Measurements from ENCODE around the gene ALDH1L1. TPM values are rescaled to one million over a fixed set of nuclear protein-coding genes. Genes with fewer than 3 reads are reported as not detected.

Gene ALDH1L1
- total and polyA plus RNA-seq, 8 donors = 1.4 to 17.4 (median 5.2) TPM

DNA sequence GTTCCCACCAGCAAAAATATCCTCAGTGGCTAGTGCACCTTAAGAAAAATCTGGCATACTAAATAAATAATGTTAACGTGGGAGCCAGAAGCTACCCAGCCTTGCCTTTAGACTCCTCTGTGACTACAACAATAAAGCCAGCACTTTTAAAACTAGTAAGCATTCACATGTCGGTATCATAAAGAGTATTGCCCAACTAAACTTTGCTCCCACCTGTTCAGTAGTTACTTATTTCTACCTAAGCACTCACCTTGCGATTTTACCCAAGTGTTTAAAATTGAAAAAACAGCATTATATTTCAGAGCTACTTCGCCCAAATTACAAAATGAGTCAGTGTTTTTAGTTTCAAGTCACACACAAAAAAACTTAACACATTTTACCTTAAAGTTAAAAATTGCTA, 12.8 kb downstream of the ALDH1L1 start:
- peaks cover 0 to 16% (median 11%) of the 10 kb centered on the region in 3 donors for H3K27me3 ChIP-seq
- WGBS, 5 donors = 70 to 84% (median 75%) methylated on average over 4 of the region's 4 CpGs
- DNase-seq = no peak
- intact Hi-C loops (cut with DNase I; ENCODE audit: low total_unique reads) = no loop called here
- H3K36me3 ChIP-seq = no peaks in the 10 kb centered on the region
- TF ChIP-seq POLR2AphosphoS5 (IDR thresholded peaks at IDR 0.05) (no peak), POLR2A (IDR thresholded peaks at IDR 0.05) (no peak), EP300 (IDR thresholded peaks at IDR 0.05) (no peak)
- TF ChIP-seq, protein P1, sequence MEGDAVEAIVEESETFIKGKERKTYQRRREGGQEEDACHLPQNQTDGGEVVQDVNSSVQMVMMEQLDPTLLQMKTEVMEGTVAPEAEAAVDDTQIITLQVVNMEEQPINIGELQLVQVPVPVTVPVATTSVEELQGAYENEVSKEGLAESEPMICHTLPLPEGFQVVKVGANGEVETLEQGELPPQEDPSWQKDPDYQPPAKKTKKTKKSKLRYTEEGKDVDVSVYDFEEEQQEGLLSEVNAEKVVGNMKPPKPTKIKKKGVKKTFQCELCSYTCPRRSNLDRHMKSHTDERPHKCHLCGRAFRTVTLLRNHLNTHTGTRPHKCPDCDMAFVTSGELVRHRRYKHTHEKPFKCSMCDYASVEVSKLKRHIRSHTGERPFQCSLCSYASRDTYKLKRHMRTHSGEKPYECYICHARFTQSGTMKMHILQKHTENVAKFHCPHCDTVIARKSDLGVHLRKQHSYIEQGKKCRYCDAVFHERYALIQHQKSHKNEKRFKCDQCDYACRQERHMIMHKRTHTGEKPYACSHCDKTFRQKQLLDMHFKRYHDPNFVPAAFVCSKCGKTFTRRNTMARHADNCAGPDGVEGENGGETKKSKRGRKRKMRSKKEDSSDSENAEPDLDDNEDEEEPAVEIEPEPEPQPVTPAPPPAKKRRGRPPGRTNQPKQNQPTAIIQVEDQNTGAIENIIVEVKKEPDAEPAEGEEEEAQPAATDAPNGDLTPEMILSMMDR (IDR thresholded peaks at IDR 0.05) = no peak
- peaks cover 0 to 6% (median 0%) of the 10 kb centered on the region in 4 donors for H3K9me3 ChIP-seq
- H3K4me3 ChIP-seq = no peak overlapping the region
- no peaks in the 10 kb centered on the region for H3K4me1 ChIP-seq
- H3K27ac ChIP-seq = no peak overlapping the region

DNA sequence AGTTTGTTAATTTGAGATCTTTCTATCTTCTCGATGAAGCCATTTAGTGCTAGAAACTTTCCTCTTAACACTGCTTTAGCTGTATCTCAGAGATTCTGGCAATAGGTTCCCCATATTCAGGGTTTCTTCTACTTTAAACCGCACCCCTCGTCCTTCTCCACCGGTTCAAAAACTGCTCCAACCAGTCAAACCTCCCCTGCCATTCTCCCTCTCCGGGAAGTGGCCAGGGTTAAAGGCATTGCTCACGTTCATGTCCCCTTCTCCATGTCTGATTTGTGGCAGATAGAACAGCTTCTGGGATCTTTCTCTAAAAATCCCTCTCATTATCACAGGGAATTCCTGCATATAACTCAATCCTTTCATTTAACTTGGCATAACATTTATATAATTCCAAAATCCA, 14.4 kb downstream of the ALDH1L1 start:
- no peak for TF ChIP-seq POLR2AphosphoS5 (IDR thresholded peaks at IDR 0.05)
- TF ChIP-seq EP300 (IDR thresholded peaks at IDR 0.05) = no peak
- TF ChIP-seq, protein P1 (IDR thresholded peaks at IDR 0.05) = no peak
- no peak for TF ChIP-seq POLR2A (IDR thresholded peaks at IDR 0.05)
- intact Hi-C loops (cut with DNase I; ENCODE audit: low total_unique reads) = no loop called here
- Histone ChIP-seq H3K4me3 (no peak overlapping the region), H3K4me1 (no peaks in the 10 kb centered on the region), H3K27me3 (peaks cover 0 to 16% (median 11%) of the 10 kb centered on the region in 3 donors), H3K9me3 (peaks cover 0 to 6% (median 0%) of the 10 kb centered on the region in 4 donors), H3K27ac (no peak overlapping the region), H3K36me3 (no peaks in the 10 kb centered on the region)
- WGBS, 5 donors = 38 to 54% (median 42%) methylated on average over 6 of the region's 6 CpGs
- DNase-seq = no peak

DNA sequence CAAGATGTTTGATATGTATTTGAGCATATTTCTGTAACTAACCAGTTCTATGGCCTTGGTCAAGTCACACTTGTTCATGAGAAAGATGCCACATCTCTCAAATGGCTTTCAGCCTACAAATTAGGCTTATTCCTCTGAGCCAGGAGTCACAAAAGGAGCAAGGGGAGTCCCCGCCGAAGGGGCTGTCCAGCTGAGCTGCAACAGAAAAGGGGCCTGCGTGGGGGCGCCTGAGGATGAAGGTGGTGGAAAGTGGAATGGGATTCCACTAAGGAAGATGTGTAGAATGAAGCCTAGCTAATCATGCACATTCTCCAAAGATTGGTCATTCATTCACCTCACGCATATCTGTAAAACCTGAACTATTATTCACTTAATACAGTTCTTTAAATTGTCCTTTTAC, 19.1 kb downstream of the ALDH1L1 start:
- intact Hi-C loops (cut with DNase I; ENCODE audit: low total_unique reads) = no loop called here
- DNase-seq = no peak

DNA sequence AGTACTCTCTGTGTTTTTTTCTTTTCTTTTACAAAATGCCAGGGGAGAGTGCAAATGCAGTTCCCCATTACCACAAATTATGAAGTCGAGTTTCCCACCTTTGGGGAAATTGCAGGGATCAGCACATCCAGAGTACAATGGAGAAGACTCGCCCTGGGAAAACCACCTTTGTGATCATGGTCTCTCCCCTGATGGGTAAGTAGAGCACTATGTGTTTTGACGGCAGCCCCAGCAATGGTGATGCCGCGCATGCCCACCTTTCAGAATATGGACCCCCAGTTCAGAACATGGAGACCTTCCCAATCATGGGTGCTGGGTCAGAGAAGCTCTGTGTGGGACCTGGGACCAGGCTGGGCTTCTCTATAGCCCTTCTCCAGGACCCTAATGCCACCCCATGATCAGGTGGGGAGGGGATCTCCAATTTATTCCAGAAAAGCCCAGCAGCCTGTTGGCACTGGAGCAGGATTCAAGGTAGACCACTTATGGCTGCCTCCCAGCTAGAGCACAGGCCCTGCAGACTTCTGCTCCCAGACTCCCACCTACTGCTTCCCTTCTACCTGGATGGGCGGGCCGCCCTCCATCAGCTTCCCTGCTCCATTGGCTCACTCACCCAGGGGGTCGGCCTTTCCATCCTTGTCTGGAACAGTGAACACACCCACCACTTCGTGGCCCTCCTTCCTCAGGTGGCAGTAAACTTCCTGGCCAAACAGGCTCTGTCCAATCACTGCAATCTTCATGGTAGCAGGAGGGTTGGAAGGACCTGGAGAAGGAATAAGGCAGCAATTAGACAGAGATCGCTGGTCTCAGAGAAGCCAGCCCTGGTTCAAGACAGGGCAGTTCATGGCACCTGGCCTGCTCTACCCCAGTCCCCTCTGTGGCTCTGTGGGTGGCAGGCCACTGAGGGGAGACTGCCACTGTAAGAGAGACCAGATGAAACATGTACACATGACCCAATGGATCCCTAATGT, 19.9 kb downstream of the ALDH1L1 start:
- no peak for DNase-seq
- Histone ChIP-seq H3K27ac (no peak overlapping the region), H3K9me3 (peaks cover 0 to 6% (median 0%) of the 10 kb centered on the region in 4 donors), H3K36me3 (peaks cover 0 to 18% (median 0%) of the 10 kb centered on the region in 4 donors), H3K4me3 (no peak overlapping the region), H3K27me3 (no peaks in the 10 kb centered on the region), H3K4me1 (no peaks in the 10 kb centered on the region)
- TF ChIP-seq, protein P1 (IDR thresholded peaks at IDR 0.05) = no peak
- intact Hi-C loops (cut with DNase I; ENCODE audit: low total_unique reads) = no loop called here
- WGBS, 5 donors = 86 to 88% (median 87%) methylated on average over 10 of the region's 10 CpGs

More for the DNA sequence above, 19.1 kb downstream of the ALDH1L1 start:
- Histone ChIP-seq H3K9me3 (peaks cover 0 to 6% (median 0%) of the 10 kb centered on the region in 4 donors), H3K36me3 (peaks cover 0 to 18% (median 0%) of the 10 kb centered on the region in 4 donors), H3K27me3 (peaks cover 0 to 4% (median 0%) of the 10 kb centered on the region in 3 donors), H3K4me1 (no peaks in the 10 kb centered on the region), H3K4me3 (no peak overlapping the region), H3K27ac (no peak overlapping the region)
- TF ChIP-seq POLR2A (IDR thresholded peaks at IDR 0.05) (no peak), EP300 (IDR thresholded peaks at IDR 0.05) (no peak), POLR2AphosphoS5 (IDR thresholded peaks at IDR 0.05) (no peak)
- TF ChIP-seq, protein P1 (IDR thresholded peaks at IDR 0.05) = no peak
- WGBS, 5 donors = 89 to 93% (median 92%) methylated on average over 5 of the region's 5 CpGs

Measured in stomach (tissue), 9 donors.